ENCODE data around the gene PDCD11. TPM values are rescaled to one million over a fixed set of nuclear protein-coding genes. Genes with fewer than 3 reads are reported as not detected.
"Not testable (repeated sequence)": the region's sequence is repeated elsewhere in the genome, so short reads cannot be mapped to it uniquely, and the experiment has no call there.

Gene PDCD11
- total and polyA plus RNA-seq, 2 donors (not counting 1 experiment from before 2014, with no cell fraction given) = 10.0 to 34.0 TPM

DNA sequence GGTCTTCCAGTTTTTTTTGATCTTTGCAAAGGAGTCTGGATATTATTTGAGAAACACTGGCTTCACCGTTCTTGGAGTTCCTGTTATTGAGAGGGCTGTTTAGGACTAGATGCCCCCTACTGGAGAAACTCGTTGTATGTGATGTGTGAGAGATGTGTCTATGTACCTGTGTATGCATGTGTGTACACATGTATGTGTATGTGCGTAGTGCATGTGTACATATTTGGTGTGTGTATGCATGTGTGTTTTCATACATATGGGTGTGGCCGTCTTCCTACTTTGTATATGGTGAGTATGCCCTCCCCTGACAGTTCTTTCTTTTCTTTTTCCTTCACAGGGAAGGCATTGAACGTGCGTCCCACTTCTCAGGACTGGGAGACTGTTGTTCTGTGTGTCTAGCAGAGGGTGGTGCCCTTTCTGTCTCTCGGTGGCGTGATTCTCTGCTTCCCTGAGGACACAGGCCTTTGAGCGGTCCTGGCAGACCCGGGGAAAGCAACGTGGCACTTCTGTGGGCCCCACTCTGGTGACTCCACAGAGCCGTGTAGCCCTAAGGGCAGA lies 85.6 kb downstream of the PDCD11 start:
- H2AFZ ChIP-seq (ENCODE audit: low read length) = no peak overlapping the region
- no peak overlapping the region for H3K4me2 ChIP-seq (ENCODE audit: extremely low read depth, insufficient read depth, low read length)
- no peaks in the 10 kb centered on the region for H3K27me3 ChIP-seq (ENCODE audit: control insufficient read depth, insufficient read depth, low read length)
- no peak overlapping the region for H3K27ac ChIP-seq (ENCODE audit: insufficient read depth, low read length)
- no peak overlapping the region for H3K9ac ChIP-seq (ENCODE audit: insufficient read depth, low read length)
- TF ChIP-seq, protein P1, sequence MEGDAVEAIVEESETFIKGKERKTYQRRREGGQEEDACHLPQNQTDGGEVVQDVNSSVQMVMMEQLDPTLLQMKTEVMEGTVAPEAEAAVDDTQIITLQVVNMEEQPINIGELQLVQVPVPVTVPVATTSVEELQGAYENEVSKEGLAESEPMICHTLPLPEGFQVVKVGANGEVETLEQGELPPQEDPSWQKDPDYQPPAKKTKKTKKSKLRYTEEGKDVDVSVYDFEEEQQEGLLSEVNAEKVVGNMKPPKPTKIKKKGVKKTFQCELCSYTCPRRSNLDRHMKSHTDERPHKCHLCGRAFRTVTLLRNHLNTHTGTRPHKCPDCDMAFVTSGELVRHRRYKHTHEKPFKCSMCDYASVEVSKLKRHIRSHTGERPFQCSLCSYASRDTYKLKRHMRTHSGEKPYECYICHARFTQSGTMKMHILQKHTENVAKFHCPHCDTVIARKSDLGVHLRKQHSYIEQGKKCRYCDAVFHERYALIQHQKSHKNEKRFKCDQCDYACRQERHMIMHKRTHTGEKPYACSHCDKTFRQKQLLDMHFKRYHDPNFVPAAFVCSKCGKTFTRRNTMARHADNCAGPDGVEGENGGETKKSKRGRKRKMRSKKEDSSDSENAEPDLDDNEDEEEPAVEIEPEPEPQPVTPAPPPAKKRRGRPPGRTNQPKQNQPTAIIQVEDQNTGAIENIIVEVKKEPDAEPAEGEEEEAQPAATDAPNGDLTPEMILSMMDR (conservative IDR thresholded peaks at IDR 0.05 in 1 of 2, IDR thresholded peaks at IDR 0.05 in 1 of 2; ENCODE audit: low read depth in 1 of 2, low read length in 2 of 2) = peak; percentile 66 to 76
- TF ChIP-seq EZH2 (IDR thresholded peaks at IDR 0.05; ENCODE audit: low read length, missing control alignments) = no peak
- DNase-seq (ENCODE audit: low read depth in 2 of 2) = peak; percentile 54 to 81
- H3K4me1 ChIP-seq (ENCODE audit: control insufficient read depth, extremely low read depth, insufficient read depth, low read length) = peaks cover 3% of the 10 kb centered on the region
- no peaks in the 10 kb centered on the region for H3K36me3 ChIP-seq (ENCODE audit: control insufficient read depth, insufficient read depth, low read length)
- H3K9me3 ChIP-seq (ENCODE audit: control insufficient read depth, insufficient read depth, low read depth, low read length) = no peaks in the 10 kb centered on the region
- H3K4me3 ChIP-seq (replicated peaks in 1 of 4; ENCODE audit: control extremely low read depth in 1 of 4, insufficient read depth in 1 of 4, low read depth in 3 of 4, low read length in 4 of 4) = no peak overlapping the region
- no peaks in the 10 kb centered on the region for H3K79me2 ChIP-seq (ENCODE audit: control insufficient read depth, insufficient read depth, low read length)
- no peaks in the 10 kb centered on the region for H4K20me1 ChIP-seq (ENCODE audit: control insufficient read depth, extremely low read depth, insufficient read depth, low read length)

DNA sequence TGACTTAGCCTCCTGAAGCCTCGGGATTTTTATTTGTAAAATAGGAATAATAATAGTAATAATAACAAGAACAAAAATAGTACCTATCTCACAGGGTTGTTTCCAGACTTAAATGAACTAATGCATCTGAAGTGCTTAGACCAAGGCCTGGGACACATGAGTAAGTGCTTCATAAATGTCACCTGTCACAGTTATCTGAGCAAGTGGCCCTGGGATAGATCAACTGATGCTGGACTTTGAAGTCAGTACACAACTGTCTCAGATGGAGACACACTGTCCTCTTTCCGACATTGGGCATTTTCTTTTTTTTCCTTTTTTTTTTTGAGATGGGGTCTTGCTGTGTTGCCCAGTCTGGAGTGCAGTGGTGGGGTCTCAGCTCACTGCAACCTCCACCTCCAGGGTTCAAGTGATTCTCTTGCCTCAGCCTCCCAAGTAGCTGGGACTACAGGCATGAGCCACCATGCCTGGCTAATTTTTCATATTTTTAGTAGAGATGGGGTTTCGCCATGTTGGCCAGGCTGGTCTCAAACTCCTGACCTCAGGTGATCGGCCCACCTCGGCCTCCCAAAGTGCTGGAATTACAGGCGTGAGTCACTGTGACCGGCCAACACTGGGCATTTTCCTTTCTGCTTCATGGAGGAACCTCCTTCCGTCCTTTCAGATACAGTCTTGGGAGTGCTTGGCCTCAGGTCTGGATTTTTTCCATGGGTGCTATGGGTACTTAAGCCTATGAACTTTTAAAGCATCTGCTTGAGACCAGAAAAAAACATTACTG lies 90.4 kb downstream of the PDCD11 start:
- H2AFZ ChIP-seq (ENCODE audit: low read length); H3K27ac ChIP-seq (ENCODE audit: insufficient read depth, low read length); H3K9ac ChIP-seq (ENCODE audit: insufficient read depth, low read length); H3K79me2 ChIP-seq (ENCODE audit: control insufficient read depth, insufficient read depth, low read length); H4K20me1 ChIP-seq (ENCODE audit: control insufficient read depth, extremely low read depth, insufficient read depth, low read length); H3K4me1 ChIP-seq (ENCODE audit: control insufficient read depth, extremely low read depth, insufficient read depth, low read length); H3K4me3 ChIP-seq (replicated peaks in 1 of 4; ENCODE audit: control extremely low read depth in 1 of 4, insufficient read depth in 1 of 4, low read depth in 3 of 4, low read length in 4 of 4); DNase-seq (ENCODE audit: low read depth in 2 of 2); H3K9me3 ChIP-seq (ENCODE audit: control insufficient read depth, insufficient read depth, low read depth, low read length); H3K36me3 ChIP-seq (ENCODE audit: control insufficient read depth, insufficient read depth, low read length); H3K27me3 ChIP-seq (ENCODE audit: control insufficient read depth, insufficient read depth, low read length); H3K4me2 ChIP-seq (ENCODE audit: extremely low read depth, insufficient read depth, low read length): not testable (repeated sequence)

DNA sequence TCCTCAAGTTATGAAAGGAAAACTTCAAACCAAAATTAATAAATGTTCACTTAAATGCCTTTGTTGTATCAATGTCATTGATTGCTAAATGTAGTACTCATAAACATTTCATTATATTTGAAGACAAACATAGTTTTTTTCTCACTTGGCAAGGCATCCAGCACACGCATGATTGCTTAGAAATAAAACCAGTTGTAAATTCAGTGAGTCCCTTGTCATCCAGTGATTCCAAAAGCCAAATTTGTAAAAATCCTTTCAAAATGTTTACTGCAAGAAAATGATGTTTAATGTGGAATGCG lies 90.9 kb downstream of the PDCD11 start:
- TF ChIP-seq, protein P1 (conservative IDR thresholded peaks at IDR 0.05 in 1 of 2, IDR thresholded peaks at IDR 0.05 in 1 of 2; ENCODE audit: low read depth in 1 of 2, low read length in 2 of 2) = no peak
- TF ChIP-seq EZH2 (IDR thresholded peaks at IDR 0.05; ENCODE audit: low read length, missing control alignments) = no peak
- Histone ChIP-seq H3K9ac (ENCODE audit: insufficient read depth, low read length) (no peak overlapping the region), H3K4me1 (ENCODE audit: control insufficient read depth, extremely low read depth, insufficient read depth, low read length) (peaks cover 12% of the 10 kb centered on the region), H3K4me3 (replicated peaks in 1 of 4; ENCODE audit: control extremely low read depth in 1 of 4, insufficient read depth in 1 of 4, low read depth in 3 of 4, low read length in 4 of 4) (no peak overlapping the region), H3K36me3 (ENCODE audit: control insufficient read depth, insufficient read depth, low read length) (no peaks in the 10 kb centered on the region), H3K9me3 (ENCODE audit: control insufficient read depth, insufficient read depth, low read depth, low read length) (no peaks in the 10 kb centered on the region), H4K20me1 (ENCODE audit: control insufficient read depth, extremely low read depth, insufficient read depth, low read length) (no peaks in the 10 kb centered on the region), H3K27ac (ENCODE audit: insufficient read depth, low read length) (no peak overlapping the region), H2AFZ (ENCODE audit: low read length) (no peak overlapping the region), H3K4me2 (ENCODE audit: extremely low read depth, insufficient read depth, low read length) (no peak overlapping the region), H3K27me3 (ENCODE audit: control insufficient read depth, insufficient read depth, low read length) (no peaks in the 10 kb centered on the region), H3K79me2 (ENCODE audit: control insufficient read depth, insufficient read depth, low read length) (no peaks in the 10 kb centered on the region)
- no peak for DNase-seq (ENCODE audit: low read depth in 2 of 2)
